OCI-LY3 (cell line): ENCODE results near the gene CFAP20.

ENCODE experiments used
- H2AFZ ChIP-seq: fragments of 200-600, 300-600 bp; shearing (Covaris generic); 2 replicates; pipeline ENCODE4 v1.6.0; 2014; ENCODE audit warnings: antibody characterized with exemption, low read depth, low read length
- H3K27ac ChIP-seq: fragments of 200-600, 300-600 bp; sonication (generic); 2 replicates; pipeline ENCODE4 v1.5.1; 2014; ENCODE audit warnings: mild to moderate bottlenecking, low read length, moderate library complexity, mixed read lengths
- H3K27me3 ChIP-seq: fragments of 200-600, 300-600 bp; sonication (generic); 2 replicates; pipeline ENCODE4 v1.6.1; 2014; ENCODE audit warnings: low read depth, low read length, mixed read lengths
- H3K36me3 ChIP-seq: fragments of 200-600, 300-600 bp; sonication (generic); replicated peaks from 2 replicates; pipeline ENCODE3; 2014; ENCODE audit warnings: low read depth, low read length, mixed read lengths
- H3K4me1 ChIP-seq: fragments of 300-600, 200-600 bp; sonication (generic); 2 replicates; pipeline ENCODE4 v1.6.1; 2014; ENCODE audit warnings: low read length, mixed read lengths
- H3K4me2 ChIP-seq: fragments of 200-600, 300-600 bp; sonication (generic); 2 replicates; pipeline ENCODE4 v1.6.1; 2014; ENCODE audit warnings: low read length, mixed read lengths
- H3K4me3 ChIP-seq: fragments of 300-600, 200-600 bp; sonication (generic); 2 replicates; pipeline ENCODE4 v1.5.1; 2014; ENCODE audit warnings: antibody characterized with exemption, mild to moderate bottlenecking, low read length, moderate library complexity
- H3K79me2 ChIP-seq: fragments of 300-600, 200-600 bp; shearing (Covaris generic); 2 replicates; pipeline ENCODE4 v1.6.1; 2014; ENCODE audit warnings: mild to moderate bottlenecking, low read length, mixed read lengths
- H3K9ac ChIP-seq: fragments of 300-600, 200-600 bp; shearing (Covaris generic); 2 replicates; pipeline ENCODE4 v1.6.0; 2014; ENCODE audit warnings: mild to moderate bottlenecking, low read length, moderate library complexity
- H3K9me3 ChIP-seq: fragments of 200-600, 300-600 bp; shearing (Covaris generic); 2 replicates; pipeline ENCODE4 v1.6.1; 2014; ENCODE audit warnings: low read length, mixed read lengths; ENCODE audit not compliant: insufficient read depth
- H4K20me1 ChIP-seq: fragments of 200-600, 300-600 bp; sonication (generic); 2 replicates; pipeline ENCODE4 v1.6.1; 2016; ENCODE audit warnings: low read length, mixed read lengths; ENCODE audit not compliant: insufficient read depth
- CTCF ChIP-seq: fragments of 200-600, 300-600 bp; sonication (generic); IDR thresholded peaks from 2 replicates; pipeline ENCODE4 v1.5.1; 2014; ENCODE audit warnings: antibody characterized with exemption, low read length, low read depth
- EZH2phosphoT487 ChIP-seq: fragments of 200-600 bp; shearing (Covaris generic); IDR thresholded peaks from 2 replicates; pipeline ENCODE4 v1.6.1; 2018; ENCODE audit warnings: antibody characterized with exemption, mixed run types, low read depth

CFAP20 gene

GRCh38 chr16:58110571-58111301 is 18.4 kb downstream of the CFAP20 start:
- TF ChIP-seq EZH2phosphoT487: no peak
- TF ChIP-seq CTCF: no peak
- peaks cover 16% of the 10 kb centered on the region for H3K4me1 ChIP-seq

DNA sequence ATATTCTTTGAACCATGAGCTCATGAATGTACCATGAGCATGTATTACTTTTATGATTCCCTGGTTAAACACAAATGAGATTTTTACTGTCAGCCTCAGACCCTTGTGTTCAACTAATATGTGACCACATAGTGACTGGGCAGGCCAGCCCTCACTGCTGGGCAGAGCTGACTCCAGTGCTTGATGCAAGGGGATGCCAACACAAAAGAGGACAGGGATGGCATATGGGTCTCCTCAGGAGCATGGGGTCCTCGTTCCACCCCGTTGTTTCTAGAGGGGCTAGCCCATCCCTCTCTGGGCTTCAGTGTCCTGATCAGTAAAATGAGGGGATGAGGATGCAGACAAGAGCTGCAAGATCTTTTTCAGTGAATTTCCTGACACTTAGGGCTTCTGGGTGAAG is 19.3 kb downstream of the CFAP20 start:
- peaks cover 16% of the 10 kb centered on the region for H3K4me1 ChIP-seq
- no peaks in the 10 kb centered on the region for H3K27me3 ChIP-seq
- peaks cover 11% of the 10 kb centered on the region for H3K36me3 ChIP-seq
- TF ChIP-seq EZH2phosphoT487 (no peak), CTCF (no peak)
- H3K27ac ChIP-seq: no peak overlapping the region
- peak overlapping the region; percentile 95 for H3K4me2 ChIP-seq
- peak overlapping the region; percentile 29; the same call in 1 of the 2 replicates for H3K9ac ChIP-seq
- no peak overlapping the region for H2AFZ ChIP-seq
- H3K9me3 ChIP-seq: no peaks in the 10 kb centered on the region
- no peaks in the 10 kb centered on the region for H3K79me2 ChIP-seq
- peaks cover 2% of the 10 kb centered on the region; the same call in 1 of the 2 replicates for H4K20me1 ChIP-seq
- peak overlapping the region; percentile 65 for H3K4me3 ChIP-seq

More at GRCh38 chr16:58110571-58111301, 18.4 kb downstream of the CFAP20 start:
- H3K27ac ChIP-seq: no peak overlapping the region
- no peaks in the 10 kb centered on the region for H3K9me3 ChIP-seq
- no peak overlapping the region for H3K9ac ChIP-seq
- H3K4me3 ChIP-seq: no peak overlapping the region
- peaks cover 18% of the 10 kb centered on the region for H3K36me3 ChIP-seq
- no peak overlapping the region for H3K4me2 ChIP-seq
- H2AFZ ChIP-seq: no peak overlapping the region
- H4K20me1 ChIP-seq: peaks cover 2% of the 10 kb centered on the region; the same call in 1 of the 2 replicates
- H3K79me2 ChIP-seq: no peaks in the 10 kb centered on the region
- no peaks in the 10 kb centered on the region for H3K27me3 ChIP-seq

DNA sequence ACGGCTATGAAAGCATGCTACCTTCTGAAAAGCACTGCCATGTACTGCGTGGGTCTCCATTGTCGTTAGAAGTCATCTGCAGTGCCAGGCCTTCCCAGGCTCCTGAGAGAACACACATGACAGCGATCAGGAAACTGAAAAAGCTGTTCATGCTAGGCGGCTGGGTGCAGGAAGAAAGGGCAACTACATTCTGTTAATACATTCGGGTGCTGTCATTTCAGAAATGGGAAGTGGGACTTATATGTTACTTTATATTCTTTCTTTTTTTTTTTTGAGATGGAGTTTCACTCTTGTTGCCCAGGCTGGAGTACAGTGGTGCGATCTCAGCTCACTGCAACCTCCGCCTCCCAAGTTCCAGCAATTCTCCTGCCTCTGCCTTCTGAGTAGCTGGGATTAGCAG is 19.9 kb downstream of the CFAP20 start:
- Histone ChIP-seq H2AFZ (no peak overlapping the region), H3K36me3 (peaks cover 6% of the 10 kb centered on the region), H3K79me2 (no peaks in the 10 kb centered on the region), H3K4me1 (peaks cover 16% of the 10 kb centered on the region), H3K4me3 (peak overlapping the region; percentile 65), H3K4me2 (peak overlapping the region; percentile 95), H3K9ac (peak overlapping the region; percentile 29; the same call in 1 of the 2 replicates), H3K27ac (peak overlapping the region; percentile 19; the same call in 1 of the 2 replicates), H3K9me3 (no peaks in the 10 kb centered on the region), H3K27me3 (no peaks in the 10 kb centered on the region), H4K20me1 (peaks cover 2% of the 10 kb centered on the region; the same call in 1 of the 2 replicates)
- TF ChIP-seq EZH2phosphoT487 (no peak), CTCF (no peak)

- no peak for TF ChIP-seq CTCF
- TF ChIP-seq EZH2phosphoT487: no peak
- Histone ChIP-seq H3K4me3 (no peak overlapping the region), H3K4me1 (peaks cover 16% of the 10 kb centered on the region), H3K4me2 (no peak overlapping the region), H4K20me1 (peaks cover 2% of the 10 kb centered on the region; the same call in 1 of the 2 replicates), H3K27me3 (no peaks in the 10 kb centered on the region), H3K79me2 (no peaks in the 10 kb centered on the region), H3K27ac (no peak overlapping the region), H3K9ac (no peak overlapping the region), H2AFZ (no peak overlapping the region), H3K36me3 (no peaks in the 10 kb centered on the region), H3K9me3 (no peaks in the 10 kb centered on the region)
These were observed 21.5 kb downstream of the CFAP20 start for GRCh38 chr16:58107709-58108108.
